ENCODE measurements around the gene THBS3.
A peak's percentile ranks its signal among the peaks of the same experiment; 100 is the strongest.
"Not testable (repeated sequence)": the region's sequence is repeated elsewhere in the genome, so short reads cannot be mapped to it uniquely, and the experiment has no call there.

Gene THBS3

GRCh38 chr1:155207806-155208540 lies at the start of gene THBS3:
Gene THBS3 (minus strand): TSS chr1:155207897. CDS start chr1:155207876, 21 bp downstream.
- DNase-seq, result peak in 2 of 3 experiments; percentile 76 to 89

- DNase-seq, result no peak
These were observed 48.6 kb upstream of the THBS3 start for GRCh38 chr1:155256058-155256852.

GRCh38 chr1:155255243-155256007 lies 47.7 kb upstream of the THBS3 start, which contains the start of gene ENTREP3:
Gene ENTREP3 (minus strand): TSS chr1:155255483. CDS start chr1:155254877, 606 bp downstream.
- DNase-seq, result peak; percentile 83 to 90 (median 89)

GRCh38 chr1:155254714-155255242 lies 47.1 kb upstream of the THBS3 start:
- DNase-seq, result peak in 2 of 3 experiments; percentile 67 to 73

- DNase-seq, result no peak
These were observed 46.6 kb upstream of the THBS3 start for GRCh38 chr1:155254228-155254713.

- no peak for DNase-seq
These were observed 46.1 kb upstream of the THBS3 start for GRCh38 chr1:155253797-155254196.

- no peak for DNase-seq
These were observed 45.5 kb upstream of the THBS3 start for GRCh38 chr1:155253208-155253607.

- DNase-seq, result no peak
These were observed 43.9 kb upstream of the THBS3 start for GRCh38 chr1:155251566-155251965.

- DNase-seq, result peak; percentile 74 to 97 (median 91)
These were observed 43.1 kb upstream of the THBS3 start for GRCh38 chr1:155250633-155251449.

GRCh38 chr1:155250246-155250632 lies 42.5 kb upstream of the THBS3 start:
- no peak for DNase-seq

GRCh38 chr1:155247667-155248553 lies 40.2 kb upstream of the THBS3 start:
- DNase-seq, result no peak

- DNase-seq, result not testable (repeated sequence)
These were observed 39.1 kb upstream of the THBS3 start for GRCh38 chr1:155246796-155247195.

GRCh38 chr1:155245163-155245524 lies 37.4 kb upstream of the THBS3 start:
- DNase-seq, result no peak

- DNase-seq, result peak; percentile 99 to 100 (median 100)
These were observed 36.9 kb upstream of the THBS3 start for GRCh38 chr1:155244368-155245162.

- peak in 1 of 3 experiments; percentile 50 for DNase-seq
These were observed 35.2 kb upstream of the THBS3 start for GRCh38 chr1:155242805-155243358.

- DNase-seq, result no peak
These were observed 34.2 kb upstream of the THBS3 start for GRCh38 chr1:155241841-155242264.

- peak; percentile 64 to 97 (median 84) for DNase-seq
These were observed 33.5 kb upstream of the THBS3 start for GRCh38 chr1:155241069-155241679.

- DNase-seq, result no peak
These were observed 28.8 kb upstream of the THBS3 start for GRCh38 chr1:155236451-155236850.

- DNase-seq, result not testable (repeated sequence)
These were observed 27.7 kb upstream of the THBS3 start for GRCh38 chr1:155235375-155235774.

Measured in NCI-H1417 (cell line).